Activated T-cell treated with anti-CD3 and anti-CD28 coated beads, Interleukin-2, amount 50 U/mL, for 1 hour (primary cell): ENCODE results near the gene SIN3A.
A peak's percentile ranks its signal among the peaks of the same experiment; 100 is the strongest.
"Not testable (repeated sequence)": the region's sequence is repeated elsewhere in the genome, so short reads cannot be mapped to it uniquely, and the experiment has no call there.

ENCODE experiments used
- DNase-seq: peaks from one replicate; pipeline ENCODE4 v3.0.0-alpha.2; 2020

Gene SIN3A

DNA sequence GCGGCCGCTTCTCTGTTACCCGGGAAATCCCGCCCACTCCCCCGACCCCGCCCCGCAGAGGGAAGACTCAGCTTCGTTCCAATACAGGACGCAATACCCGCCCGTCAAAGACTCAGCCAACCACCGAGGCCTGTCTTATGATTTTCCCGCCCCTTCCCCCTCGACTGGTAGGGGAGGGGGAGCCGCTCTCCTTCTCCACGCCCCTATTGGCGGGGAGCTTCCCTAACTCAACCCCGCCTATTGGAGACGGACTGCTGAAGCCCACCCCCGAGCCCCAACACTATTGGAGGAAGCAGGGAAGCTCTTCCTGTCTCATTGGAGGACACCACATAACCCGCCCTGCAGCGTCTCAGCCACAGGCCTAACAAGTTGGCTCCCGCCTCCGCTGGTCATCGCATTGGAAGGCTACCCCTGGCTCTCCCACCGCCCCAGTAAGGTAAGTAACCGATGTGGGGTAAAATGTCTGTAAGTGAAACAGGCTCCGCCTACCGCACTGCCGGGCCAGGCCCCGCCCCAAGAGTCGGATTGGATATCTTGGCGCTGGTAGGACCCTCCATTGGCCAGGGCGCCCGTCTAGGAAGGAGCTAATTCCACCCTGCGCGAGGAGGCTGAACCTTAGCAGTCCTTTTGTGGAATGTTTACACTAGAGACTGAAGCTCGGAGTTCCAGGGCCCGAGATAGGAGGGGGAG lies at the start of gene SIN3A:
TSS of gene SIN3A (minus strand) at position 17 of the 690 bp plus-strand sequence. CDS start 21,315 bp downstream, outside the sequence.
- DNase-seq = peak; percentile 97

DNA sequence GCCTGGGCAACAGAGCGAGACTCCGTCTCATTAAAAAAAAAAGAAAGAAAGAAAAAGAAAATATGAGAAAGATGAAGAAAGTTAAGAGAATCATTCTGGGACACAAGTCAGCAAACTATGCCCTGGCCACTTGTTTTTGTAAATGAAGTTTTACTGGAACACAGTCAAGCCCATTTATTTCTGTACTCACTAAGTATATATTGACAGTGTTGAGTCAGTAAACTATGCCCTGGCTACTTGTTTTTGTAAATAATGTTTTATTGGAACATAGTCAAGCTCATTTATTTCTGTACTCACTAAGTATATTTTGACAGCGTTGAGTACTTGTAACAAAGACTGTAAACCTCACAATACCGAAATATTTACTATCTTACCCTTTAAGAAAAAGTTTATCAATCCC lies 42.2 kb upstream of the SIN3A start:
- DNase-seq = no peak

DNA sequence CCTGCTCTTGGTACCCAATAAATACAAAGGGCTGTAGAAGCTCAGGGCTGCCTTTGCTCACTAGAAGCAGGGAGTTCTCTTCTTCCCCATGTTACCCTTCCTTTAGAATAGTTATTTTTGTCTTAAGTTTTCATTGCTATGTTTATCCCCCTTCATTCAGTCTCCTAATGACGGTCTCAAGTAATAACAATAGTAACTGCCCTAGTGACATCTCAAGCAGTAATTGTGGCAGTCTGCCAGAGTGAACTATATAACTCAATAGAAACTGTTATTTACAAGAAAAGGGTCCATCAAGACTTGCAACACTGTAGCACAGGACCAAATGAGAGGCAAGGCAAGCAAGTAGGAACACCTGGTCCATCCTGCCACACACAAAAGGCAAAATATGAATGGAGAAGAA lies 32.5 kb upstream of the SIN3A start:
- DNase-seq = no peak

DNA sequence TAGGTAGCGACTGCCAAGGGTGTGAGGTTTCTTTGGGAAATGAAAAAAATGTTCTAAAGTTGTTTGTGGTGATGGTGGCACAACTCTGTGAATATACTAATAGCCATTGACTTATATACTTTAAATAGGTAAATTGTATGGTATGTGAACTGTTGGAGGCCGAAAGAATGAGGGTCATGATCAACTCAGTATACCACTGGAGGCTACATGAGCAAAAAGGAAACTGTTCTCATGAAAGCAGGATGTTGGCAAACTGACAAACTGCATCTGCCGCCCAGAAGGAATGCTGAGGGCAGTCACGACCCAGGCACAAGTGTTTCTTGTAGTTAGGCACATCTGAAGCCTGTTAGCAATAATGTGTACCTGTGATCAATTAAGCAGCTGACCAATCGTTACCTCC lies 32.1 kb upstream of the SIN3A start:
- not testable (repeated sequence) for DNase-seq

DNA sequence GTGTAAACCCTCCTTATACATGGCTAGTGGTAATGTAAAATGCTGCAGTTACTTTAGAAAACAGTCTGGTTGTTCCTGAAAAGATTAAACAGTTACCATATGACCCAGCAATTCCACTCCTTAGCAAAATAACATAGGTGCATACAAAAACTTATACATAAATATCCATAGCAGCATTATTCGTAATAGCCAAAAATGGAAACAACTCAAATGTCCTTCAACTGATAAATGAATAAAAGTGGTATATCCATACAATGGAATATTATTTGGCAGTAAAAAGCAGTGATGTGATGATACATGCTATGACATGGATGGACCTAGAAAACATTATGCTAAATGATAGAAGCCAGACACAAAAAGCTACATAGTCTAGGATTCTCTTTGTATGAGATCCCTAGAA lies 31.6 kb upstream of the SIN3A start:
- DNase-seq = no peak

DNA sequence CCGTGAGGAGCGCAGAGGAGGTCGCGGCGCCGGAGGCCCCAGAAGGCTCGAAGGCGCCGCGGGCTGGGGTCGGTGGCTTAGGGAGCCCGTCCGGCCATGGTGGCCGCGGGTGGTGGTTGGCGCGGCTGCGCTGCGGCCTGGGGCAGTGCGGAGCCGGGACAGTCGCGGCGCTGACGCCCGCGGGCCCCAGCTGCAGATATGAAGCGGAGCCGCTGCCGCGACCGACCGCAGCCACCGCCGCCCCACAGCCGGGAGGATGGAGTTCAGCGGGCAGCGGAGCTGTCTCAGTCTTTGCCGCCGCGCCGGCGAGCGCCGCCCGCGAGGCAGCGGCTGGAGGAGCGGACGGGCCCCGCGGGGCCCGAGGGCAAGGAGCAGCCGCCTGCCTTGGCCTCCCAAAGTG lies 29.0 kb upstream of the SIN3A start:
- DNase-seq = not testable (repeated sequence)

DNA sequence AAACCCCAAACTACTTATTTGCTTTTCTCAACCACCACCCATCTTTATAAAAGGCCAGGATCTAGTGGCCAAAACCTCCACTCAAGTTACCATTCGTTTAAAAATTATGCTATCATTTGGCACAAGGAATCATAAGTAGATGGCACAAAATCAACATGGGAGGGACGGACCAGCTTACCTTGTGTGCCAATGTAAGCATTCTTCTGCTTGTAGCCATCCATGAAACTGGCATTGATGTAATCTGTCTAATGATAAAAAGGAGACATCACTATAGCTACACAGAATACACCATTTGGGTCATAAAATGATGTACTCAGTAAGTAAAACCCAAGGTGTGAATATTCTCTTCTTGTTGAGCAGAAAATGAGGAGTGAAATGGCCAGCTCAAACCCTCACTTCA lies 28.2 kb upstream of the SIN3A start:
- DNase-seq = no peak

DNA sequence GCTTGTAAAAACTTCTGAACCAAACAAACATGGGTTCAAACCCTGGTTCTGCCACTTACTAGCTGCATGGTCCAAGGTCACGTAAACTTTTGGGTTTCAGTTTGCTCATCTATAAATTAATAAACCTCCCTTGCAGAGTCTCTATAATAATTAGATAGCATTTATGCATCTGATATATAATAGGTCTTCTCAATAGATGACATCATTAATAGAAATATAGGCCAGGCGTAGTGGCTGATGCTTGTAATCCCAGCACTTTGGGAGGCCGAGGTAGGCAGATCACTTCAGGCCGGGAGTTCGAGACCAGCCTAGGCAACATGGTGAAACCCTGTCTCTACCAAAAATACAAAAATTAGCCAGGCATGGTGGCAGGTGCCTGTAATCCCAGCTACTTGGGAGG lies 25.6 kb upstream of the SIN3A start:
- not testable (repeated sequence) for DNase-seq

DNA sequence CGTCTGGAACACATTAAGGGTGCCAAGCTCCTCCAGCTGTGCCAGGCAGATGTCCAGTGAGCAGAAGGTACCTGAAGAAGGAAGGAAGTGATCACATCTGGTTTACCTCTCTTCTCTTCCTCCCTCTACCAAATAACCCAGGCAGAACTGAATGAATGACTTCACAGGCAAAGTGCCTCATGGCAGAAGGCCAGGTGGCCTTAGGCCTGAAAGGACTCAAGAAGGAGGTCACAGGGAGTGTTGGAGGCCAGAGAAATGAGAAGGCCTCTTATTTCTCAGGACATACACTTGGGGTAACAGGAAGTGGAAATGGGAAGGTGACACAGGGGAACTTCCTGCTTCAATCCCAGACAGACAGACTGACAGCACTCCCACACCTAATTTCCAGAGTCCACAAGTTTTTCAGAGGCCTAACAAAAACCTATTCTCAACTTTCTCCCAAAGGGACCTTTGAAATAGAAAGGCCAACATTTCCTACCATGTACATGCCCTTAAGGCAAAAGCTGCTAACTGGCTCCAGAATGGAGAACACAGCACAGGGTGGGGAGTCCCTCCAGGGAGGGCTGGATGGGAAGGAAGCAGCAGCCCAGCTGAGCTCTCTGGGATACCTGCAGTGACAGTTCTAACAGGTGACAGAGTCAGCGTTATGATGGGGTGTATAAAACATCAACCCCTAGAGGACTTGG lies 17.6 kb upstream of the SIN3A start:
- no peak for DNase-seq

DNA sequence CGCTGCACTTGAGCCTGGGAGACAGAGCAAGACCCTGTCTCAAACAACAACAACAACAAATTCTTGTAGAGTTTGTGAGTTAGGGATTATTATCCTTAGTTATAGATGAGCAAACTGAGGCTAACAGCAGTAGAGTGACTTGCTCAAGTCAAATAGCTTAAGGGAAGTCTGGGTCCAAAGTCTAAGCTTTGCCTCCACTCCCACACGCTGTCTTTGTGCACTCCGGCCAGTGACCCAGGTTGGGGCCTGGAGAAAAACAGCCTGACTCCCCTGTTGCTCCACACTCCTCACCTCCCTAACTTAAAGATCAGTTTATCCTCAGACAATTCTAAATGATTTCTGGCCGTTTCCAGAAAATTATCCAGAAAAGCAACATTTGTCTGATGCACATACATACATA lies 9.2 kb upstream of the SIN3A start:
- DNase-seq = no peak

DNA sequence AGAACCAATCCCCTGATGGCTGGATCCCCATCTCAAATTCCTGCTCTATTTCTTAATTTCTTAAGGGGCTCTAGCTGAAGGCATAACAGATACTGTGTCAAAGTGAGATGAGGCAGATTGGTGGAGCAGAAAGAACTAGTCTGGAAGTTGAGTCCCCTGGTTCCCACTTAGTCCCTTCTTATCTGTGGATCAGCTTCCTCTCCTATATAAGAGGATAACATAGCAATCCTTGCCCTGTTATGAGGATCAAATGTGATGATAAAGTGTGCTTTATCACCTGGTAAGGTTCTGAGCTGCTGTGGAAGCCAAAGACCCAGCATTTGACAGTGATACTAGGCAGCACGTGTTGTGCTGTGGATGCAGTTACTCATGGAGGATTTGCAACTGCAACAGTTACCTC lies 8.1 kb upstream of the SIN3A start:
- DNase-seq = no peak

DNA sequence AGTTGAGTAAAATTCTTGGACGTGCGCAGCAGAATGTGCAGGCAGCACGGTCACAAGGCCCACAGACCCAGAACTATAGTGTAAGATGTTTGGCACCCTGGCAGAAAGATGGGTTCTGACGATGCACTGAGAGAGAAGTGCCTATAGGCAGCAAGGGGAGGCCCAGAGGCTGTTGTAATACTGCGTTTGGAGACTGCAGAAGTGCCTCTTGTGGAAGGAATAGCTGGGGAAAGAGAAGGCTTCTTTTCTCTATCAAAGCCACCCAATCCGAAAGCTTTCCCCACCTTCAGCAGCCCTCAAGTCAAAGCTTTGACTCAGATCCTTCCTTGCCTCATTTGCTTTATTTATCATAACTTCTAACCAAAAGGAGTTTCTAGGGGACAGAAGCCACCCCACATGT lies 5.2 kb upstream of the SIN3A start:
- no peak for DNase-seq

DNA sequence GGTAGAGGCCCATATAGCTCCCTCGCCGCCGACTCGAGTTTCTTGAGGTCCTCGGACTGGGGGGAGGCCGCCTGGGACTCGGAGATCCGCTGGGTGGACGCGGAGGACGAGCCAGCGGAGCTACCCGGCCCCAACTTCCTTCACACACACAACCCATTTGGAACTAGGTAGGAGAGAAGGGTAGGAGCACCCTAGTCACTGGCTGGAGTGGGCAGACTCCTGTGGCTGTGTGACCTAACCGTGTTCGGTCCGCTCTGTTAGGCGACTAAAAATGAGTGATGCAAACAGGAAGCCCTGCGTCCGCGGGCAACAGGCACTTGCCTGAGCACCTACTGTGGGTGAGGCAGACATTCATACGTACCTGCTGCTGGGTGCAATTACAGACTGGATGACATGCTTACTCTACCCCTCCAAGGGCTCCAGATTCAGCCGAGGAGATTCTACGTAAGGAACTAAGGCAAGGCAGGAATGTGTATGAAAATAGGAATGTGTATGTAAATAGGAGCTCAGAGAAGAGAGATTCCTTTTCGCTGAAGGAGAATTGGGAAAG lies 4.6 kb upstream of the SIN3A start:
- no peak for DNase-seq

DNA sequence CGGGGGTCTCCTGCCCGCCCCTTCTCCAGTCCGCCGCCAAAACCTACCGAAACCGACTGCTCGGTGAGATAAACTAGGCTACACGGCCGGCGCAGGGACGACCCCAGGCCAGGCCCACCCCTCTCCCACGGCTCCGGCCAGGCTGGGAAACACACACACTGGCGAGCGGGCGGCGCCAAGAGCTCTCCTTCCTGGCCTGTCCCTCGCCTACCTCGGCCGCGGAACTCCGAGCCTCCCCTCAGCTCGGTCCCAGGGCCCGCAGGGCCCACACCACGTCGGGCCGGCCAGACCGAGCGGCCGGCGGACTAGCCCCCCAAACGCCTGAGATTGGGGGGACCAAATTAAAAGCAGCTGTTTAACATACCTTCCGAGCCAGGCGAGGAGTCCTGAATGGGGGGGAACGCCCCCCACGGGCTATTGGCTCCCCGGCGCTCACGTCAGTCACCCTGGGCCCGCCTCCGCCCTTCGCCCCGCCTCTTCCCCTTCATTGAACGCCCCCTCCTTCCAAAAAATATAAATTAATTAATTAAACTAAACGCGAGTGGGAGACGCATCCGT lies 4.0 kb upstream of the SIN3A start:
- peak; percentile 88 for DNase-seq

DNA sequence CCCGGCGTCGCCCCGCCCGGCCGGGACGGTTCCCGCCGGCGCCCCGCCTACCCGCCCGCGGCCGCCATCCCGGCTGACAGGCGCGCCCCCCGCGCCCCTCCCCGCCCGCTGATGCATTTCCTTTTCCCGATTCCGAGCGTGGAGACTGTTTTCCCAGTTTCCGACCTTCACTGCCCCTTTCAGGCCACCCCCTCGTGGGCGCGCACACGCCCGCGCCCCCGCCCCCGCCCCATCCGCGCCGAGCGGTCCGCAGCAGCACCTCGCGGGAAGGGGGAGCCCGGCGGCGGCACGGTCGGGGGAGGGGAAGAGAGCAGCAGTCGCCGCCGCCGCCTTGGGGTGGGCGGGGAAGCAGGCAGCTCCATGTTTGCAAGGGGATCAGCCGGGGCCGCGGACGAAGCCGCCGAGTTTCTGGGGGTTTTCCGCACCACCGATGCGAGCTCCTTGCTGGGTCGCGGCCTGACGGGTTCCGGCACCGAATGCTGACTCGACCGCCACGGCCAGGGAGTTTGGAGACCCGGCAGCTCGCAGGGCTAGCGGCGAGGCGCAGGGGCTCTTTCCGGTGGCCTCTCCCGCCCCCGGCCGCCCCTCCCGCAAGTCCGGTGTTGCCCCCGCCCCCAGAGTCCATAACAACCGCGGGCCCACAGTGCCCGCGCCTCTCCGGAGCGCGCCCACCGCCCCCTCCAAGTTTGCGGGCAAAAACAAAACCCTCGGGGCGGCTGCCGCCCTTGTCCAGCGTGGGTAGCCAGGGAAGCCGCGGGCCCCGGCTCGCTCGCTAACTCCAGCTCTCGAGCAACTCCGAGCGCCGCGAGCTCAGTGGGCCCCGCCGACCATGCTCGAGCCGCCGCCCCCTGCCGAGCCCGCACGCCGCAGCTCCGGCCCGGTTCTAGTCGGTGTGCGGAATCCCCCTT lies 3.2 kb upstream of the SIN3A start:
- DNase-seq = peak; percentile 84

DNA sequence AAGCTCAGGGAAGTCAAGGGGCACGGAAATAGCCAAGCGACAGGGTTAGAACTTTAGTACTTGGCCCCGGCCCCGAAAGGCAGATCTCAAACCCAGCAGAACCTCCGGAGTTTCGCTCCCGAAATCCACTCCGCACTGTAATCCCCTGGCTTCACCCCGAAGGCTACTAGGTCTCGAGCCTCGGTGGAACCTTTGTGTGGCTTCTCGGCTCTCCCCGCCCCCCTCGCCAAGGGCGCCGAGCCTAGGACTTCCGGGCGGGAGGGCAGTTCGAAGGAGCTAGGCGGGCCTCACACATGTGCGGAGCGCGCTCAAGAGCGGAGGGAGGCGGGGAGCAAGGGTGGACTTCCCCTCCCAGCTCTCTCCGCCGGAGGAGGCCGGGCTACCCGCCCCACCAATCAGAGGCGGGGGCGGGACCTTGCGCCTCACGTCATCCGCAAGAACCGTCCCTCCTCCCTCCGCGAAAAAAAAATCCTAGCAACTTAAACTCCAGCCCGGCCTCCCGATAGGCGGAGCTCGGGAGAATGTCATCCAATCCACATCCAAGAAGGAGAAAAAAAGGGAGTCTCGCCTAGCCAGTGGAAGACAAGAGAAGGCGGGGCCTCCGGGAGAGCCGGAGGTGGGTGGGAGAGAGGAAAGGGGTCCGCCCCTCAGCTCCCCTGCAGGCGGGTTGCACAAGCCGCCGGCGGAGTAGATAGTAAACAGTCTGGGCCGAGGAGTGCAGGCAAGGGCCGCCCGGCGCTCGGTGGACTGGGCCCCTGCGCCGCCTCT lies 2.4 kb upstream of the SIN3A start:
- DNase-seq = peak; percentile 94

DNA sequence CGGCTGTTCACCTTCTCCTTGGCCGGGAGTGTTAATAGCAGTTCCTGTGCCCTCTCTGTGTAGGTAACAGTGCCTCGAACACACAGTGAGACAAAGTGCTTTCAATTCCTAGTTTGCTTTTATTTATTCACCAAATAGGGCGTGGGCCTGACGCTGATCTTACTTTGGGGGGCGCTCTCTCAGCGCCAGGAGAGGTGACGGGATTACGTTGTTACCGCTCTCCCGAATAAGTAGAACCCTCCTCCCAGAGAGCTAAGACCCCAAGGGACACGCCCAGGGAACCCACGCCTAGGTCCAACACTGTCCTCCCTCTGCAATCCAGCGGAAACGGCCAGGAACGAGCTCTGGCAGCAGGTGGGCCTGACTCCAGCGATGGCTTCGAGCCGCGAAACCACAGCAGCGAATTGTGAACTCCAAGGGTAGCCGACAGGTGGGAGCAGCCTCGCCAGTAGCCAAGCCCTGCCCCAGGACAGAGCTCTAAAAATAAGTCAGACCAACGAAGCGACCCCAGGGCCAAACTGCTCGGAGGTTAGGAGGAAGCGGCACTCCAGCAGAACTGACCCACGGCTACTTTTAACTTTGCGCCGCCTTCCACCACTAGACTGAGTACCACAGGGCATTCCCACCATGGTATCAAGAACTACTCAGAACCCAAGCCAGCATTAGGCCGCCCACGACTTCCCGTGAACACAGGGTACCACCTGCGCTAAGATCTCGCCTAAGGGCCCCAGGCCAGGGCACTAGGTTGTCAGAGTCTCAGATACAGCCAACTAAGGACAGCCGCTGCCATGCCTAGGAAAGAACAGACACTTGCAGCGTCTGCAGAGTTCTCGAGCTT lies 1.6 kb upstream of the SIN3A start:
- peak; percentile 49 for DNase-seq

DNA sequence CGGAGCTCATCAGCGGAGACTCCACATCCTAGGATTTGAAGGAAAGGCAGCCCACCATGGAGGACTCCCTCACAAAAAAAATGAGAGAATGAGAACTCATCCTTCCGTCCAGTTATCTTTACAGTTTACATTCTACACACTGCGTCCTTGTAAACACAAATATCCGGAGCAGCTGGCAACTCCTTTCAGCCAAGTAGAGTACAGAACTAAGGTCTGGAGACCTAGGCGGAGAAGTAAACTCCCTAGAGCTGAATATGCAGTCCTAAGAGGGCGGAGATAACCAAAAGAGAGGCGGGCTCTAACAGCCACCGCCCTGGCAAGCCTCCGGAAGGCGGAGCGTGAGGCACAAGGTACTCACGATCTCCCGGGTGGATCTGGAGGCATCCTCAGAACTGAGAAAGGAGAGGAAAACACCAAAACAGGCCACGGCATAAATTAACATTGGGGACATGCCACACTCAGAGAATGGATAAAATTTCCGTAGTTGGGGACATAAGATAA lies 924 bp upstream of the SIN3A start:
- DNase-seq = peak; percentile 75

DNA sequence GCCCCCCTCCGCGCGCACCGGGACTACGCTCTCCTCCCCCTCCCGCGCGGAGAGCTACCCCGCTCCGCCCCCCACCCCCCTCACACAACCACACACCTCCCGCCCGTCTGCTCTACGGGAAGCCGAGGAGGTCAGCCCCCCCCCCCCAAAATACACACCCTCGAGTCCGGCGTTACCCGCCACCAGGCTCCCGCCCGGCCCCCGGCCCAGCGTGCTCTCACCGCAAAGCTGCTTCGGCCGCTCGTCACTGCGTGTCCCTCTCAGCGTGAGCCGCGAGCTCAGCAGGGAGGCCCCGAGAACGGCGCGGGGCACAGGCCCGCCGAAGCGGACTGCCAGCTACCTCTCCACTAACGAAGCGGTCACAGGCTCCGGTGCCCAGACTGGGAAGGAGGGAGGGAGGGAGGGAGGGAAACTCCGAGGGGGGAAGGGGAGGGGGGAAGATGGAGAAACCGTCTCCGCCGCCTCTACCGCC lies 252 bp downstream of the SIN3A start:
- no peak for DNase-seq

DNA sequence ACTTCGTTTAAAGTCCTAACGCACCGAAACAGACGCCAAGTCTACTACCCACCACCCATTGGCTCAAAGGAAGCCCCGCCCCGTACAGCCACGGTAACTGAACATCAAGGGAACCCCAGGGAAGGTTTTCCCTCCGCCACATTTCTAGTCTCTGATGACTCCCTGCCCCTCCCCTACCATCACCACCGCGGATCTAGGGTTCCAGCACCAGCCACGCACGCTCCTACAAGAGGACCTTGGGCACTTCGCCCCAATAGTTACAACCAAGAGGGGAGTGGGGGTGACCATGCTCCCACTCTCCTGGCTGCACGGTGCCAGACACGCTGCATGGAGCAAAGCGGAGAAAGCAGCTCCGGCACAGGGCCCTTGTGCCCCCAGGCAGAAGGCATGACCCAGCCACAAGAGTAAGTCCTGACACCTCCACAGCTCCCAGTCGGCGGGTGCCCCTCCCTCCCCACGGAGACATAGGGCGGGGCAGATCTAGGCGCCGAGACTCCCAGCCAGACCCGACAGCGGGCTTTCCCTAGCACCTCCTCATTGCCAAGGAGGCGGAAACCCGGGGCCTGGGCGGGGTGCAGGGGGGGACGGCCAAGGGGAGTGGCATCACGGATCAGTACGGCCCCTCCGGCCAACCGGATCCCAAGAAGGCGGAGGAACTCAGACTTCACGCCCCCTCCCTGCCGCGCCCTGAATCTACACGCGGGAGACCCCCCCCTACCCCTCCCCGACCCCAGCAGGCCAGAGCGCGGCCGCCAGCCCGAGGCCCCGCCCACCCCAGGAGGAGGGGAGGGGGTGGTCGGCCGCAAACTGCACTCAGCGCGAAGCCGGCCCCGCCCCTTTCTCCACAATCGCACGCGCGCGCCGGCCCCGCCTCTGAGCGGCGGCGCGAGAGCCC lies 936 bp downstream of the SIN3A start:
- peak; percentile 97 for DNase-seq
